SU-DHL-6 (cell line): ENCODE results near the gene WDR4.

Experiments
- EZH2phosphoT487 ChIP-seq: fragments of 200-600 bp; sonication (generic), shearing (Covaris generic); conservative IDR thresholded peaks from 2 replicates; pipeline ENCODE4 v1.6.1; 2018; ENCODE audit warnings: mild to moderate bottlenecking, antibody characterized with exemption, low read length, moderate library complexity, mixed read lengths
- TF ChIP-seq, protein P1 (sequence below): fragments of 200-600 bp; sonication (generic); IDR thresholded peaks from one replicate; pipeline ENCODE4 v1.5.1; 2017; ENCODE audit warnings: antibody characterized with exemption, mild to moderate bottlenecking, low read length, moderate library complexity; ENCODE audit not compliant: insufficient read depth, poor library complexity, severe bottlenecking

DNA sequence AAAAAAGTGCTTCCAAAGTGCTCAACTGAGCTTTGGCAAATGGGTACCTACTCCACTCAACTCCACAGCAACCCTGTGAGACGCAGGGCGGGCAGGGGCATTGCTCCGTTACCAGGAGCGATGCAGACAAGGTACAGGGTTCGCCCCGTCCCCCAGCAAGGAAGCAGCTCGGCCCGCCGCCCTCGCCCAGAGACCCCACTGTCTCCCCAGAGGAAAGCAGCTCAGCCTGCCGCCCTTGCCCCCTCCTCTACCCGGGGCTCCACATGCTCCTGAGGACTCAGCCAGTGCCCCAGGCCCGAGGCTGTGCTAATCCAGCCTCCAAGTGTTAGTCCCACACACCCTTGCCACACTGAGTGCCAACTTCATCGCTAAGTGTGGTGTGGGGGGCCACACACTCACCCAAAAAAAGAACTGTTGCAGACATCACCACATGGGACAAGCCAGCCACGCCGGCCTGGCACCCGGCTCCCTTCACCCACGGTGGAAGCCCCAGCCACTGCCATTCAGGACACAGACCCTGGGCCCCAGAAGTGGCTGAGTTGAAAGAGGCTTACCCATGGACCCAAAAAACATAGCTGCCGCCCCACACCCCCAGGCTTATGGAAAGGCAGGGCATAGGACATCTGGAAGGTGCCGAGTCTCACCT, 26.3 kb downstream of the WDR4 start:
- TF ChIP-seq, protein P1, sequence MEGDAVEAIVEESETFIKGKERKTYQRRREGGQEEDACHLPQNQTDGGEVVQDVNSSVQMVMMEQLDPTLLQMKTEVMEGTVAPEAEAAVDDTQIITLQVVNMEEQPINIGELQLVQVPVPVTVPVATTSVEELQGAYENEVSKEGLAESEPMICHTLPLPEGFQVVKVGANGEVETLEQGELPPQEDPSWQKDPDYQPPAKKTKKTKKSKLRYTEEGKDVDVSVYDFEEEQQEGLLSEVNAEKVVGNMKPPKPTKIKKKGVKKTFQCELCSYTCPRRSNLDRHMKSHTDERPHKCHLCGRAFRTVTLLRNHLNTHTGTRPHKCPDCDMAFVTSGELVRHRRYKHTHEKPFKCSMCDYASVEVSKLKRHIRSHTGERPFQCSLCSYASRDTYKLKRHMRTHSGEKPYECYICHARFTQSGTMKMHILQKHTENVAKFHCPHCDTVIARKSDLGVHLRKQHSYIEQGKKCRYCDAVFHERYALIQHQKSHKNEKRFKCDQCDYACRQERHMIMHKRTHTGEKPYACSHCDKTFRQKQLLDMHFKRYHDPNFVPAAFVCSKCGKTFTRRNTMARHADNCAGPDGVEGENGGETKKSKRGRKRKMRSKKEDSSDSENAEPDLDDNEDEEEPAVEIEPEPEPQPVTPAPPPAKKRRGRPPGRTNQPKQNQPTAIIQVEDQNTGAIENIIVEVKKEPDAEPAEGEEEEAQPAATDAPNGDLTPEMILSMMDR = no peak
- no peak for TF ChIP-seq EZH2phosphoT487
